Measurements from ENCODE around the gene MLLT10. TPM values are rescaled to one million over a fixed set of nuclear protein-coding genes. Genes with fewer than 3 reads are reported as not detected.
A peak's percentile ranks its signal among the peaks of the same experiment; 100 is the strongest.

MLLT10 gene
- total RNA-seq, 1 donor from 2014 or later: 61.3 TPM

DNA sequence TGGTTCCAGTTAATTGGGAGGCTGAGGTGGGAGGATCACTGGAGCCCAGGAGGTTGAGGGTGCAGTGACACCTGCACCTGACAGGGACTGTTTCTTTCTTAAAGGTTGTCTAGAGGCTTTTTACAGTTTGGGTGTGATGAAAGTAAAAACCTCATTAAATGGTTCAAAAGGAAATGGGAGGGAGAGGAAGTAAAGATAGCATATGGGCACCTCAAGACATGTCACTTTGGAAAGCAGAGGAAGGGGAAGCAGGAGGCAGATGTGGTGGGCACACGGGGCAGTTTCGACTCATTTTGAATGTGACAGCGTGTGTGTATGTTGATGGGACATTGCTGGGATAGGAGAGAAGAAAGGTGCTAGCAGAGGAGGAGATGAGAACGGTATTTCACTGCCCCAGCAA lies 203.1 kb downstream of the MLLT10 start:
- Mint-ChIP-seq H3K4me1 (peaks cover 45% of the 10 kb centered on the region), H3K36me3 (peaks cover 53% of the 10 kb centered on the region), H3K27me3 (ENCODE audit: insufficient read depth, low read depth) (peaks cover 3% of the 10 kb centered on the region), H3K9me3 (no peaks in the 10 kb centered on the region), H3K4me3 (no peak overlapping the region), H3K27ac (no peak overlapping the region)
- no peak overlapping the region for H3K27ac ChIP-seq
- no peak overlapping the region for H3K4me3 ChIP-seq
- peaks cover 32% of the 10 kb centered on the region for H3K36me3 ChIP-seq
- H3K9ac ChIP-seq: no peak overlapping the region
- TF ChIP-seq EZH2 (IDR thresholded peaks at IDR 0.05) (no peak), EZH2phosphoT487 (IDR thresholded peaks at IDR 0.05) (no peak)
- TF ChIP-seq, protein P1, sequence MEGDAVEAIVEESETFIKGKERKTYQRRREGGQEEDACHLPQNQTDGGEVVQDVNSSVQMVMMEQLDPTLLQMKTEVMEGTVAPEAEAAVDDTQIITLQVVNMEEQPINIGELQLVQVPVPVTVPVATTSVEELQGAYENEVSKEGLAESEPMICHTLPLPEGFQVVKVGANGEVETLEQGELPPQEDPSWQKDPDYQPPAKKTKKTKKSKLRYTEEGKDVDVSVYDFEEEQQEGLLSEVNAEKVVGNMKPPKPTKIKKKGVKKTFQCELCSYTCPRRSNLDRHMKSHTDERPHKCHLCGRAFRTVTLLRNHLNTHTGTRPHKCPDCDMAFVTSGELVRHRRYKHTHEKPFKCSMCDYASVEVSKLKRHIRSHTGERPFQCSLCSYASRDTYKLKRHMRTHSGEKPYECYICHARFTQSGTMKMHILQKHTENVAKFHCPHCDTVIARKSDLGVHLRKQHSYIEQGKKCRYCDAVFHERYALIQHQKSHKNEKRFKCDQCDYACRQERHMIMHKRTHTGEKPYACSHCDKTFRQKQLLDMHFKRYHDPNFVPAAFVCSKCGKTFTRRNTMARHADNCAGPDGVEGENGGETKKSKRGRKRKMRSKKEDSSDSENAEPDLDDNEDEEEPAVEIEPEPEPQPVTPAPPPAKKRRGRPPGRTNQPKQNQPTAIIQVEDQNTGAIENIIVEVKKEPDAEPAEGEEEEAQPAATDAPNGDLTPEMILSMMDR (IDR thresholded peaks at IDR 0.05): no peak
- H3K4me2 ChIP-seq: no peak overlapping the region
- no peaks in the 10 kb centered on the region for H3K27me3 ChIP-seq
- H3F3A ChIP-seq (ENCODE audit: low read depth): peaks cover 24% of the 10 kb centered on the region
- no peak overlapping the region for H2AFZ ChIP-seq (replicated peaks)
- H3K9me3 ChIP-seq (ENCODE audit: low read depth): no peaks in the 10 kb centered on the region
- peaks cover 35% of the 10 kb centered on the region for H4K20me1 ChIP-seq (ENCODE audit: low read depth)
- peaks cover 45% of the 10 kb centered on the region for H3K79me2 ChIP-seq (ENCODE audit: low read depth)
- DNase-seq (ENCODE audit: low spot score): no peak
- H3K4me1 ChIP-seq: peaks cover 20% of the 10 kb centered on the region

DNA sequence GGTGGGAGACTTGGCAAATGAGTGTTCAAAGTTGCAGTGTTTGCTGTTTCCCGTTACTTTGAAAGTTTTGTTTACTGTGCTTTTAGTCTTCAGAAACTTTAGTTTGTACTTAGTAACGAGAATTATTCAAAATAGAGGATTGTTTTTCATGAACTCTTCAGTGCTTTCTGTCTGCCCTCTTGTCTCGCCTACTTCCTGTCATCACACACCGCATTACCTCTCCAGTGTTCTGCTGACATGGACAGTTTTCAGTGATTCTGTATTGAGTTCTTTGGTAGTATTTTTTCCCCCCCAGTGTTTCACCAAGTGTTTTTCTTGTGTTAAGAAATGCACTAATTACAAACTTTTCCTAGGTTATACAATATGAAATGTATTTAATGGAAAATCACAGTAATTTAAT lies 207.0 kb downstream of the MLLT10 start:
- Mint-ChIP-seq H3K9me3 (no peaks in the 10 kb centered on the region), H3K4me3 (no peak overlapping the region), H3K27me3 (ENCODE audit: insufficient read depth, low read depth) (peaks cover 5% of the 10 kb centered on the region), H3K4me1 (peaks cover 36% of the 10 kb centered on the region), H3K36me3 (peaks cover 63% of the 10 kb centered on the region), H3K27ac (no peak overlapping the region)
- H2AFZ ChIP-seq (replicated peaks): no peak overlapping the region
- peaks cover 11% of the 10 kb centered on the region for H3K36me3 ChIP-seq
- H3K4me1 ChIP-seq: no peaks in the 10 kb centered on the region
- H3K9ac ChIP-seq: no peak overlapping the region
- H3F3A ChIP-seq (ENCODE audit: low read depth): peaks cover 14% of the 10 kb centered on the region
- no peak overlapping the region for H3K4me2 ChIP-seq
- H4K20me1 ChIP-seq (ENCODE audit: low read depth): peaks cover 1% of the 10 kb centered on the region
- no peak overlapping the region for H3K27ac ChIP-seq
- no peak for DNase-seq (ENCODE audit: low spot score)
- no peaks in the 10 kb centered on the region for H3K9me3 ChIP-seq (ENCODE audit: low read depth)
- peaks cover 8% of the 10 kb centered on the region for H3K79me2 ChIP-seq (ENCODE audit: low read depth)
- H3K27me3 ChIP-seq: no peaks in the 10 kb centered on the region
- no peak for TF ChIP-seq EZH2 (IDR thresholded peaks at IDR 0.05)
- no peak overlapping the region for H3K4me3 ChIP-seq

DNA sequence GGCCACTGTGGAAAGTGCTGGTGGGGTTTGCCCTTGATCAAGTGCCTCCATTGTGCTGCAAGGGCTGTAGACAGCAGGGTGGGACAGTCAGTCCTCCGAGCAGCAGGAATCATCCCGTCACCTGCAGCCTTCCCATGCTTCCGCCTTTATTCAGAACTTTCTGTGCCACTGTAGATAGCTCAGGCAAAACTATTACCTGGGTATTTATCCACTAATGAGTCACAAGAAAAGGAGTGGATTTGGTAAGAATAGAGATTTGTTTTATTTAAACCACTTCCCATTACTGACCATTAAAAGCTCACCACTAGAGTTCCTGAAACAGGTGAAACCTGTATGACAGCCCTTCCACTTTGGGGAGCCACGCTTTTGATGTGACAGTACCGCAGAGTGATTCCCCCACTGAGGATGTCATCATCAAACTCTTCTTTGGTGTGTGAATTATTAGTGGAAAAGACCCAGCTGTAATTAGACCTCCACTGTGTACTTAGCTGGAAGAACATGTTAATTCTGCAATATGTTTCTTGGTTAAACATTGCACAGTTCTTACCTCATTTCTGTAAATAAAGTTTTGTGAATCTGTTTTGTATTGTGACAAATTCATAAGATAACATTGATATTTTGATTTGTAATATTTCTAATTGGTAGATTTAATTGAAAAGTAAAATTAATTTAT lies 208.8 kb downstream of the MLLT10 start:
- no peaks in the 10 kb centered on the region for H4K20me1 ChIP-seq (ENCODE audit: low read depth)
- TF ChIP-seq EZH2phosphoT487 (IDR thresholded peaks at IDR 0.05) (no peak), EZH2 (IDR thresholded peaks at IDR 0.05) (no peak)
- TF ChIP-seq, protein P1 (IDR thresholded peaks at IDR 0.05): no peak
- no peak overlapping the region for H3K4me3 ChIP-seq
- no peaks in the 10 kb centered on the region for H3K9me3 ChIP-seq (ENCODE audit: low read depth)
- no peak overlapping the region for H3K27ac ChIP-seq
- H3K79me2 ChIP-seq (ENCODE audit: low read depth): no peaks in the 10 kb centered on the region
- Mint-ChIP-seq H3K36me3 (peaks cover 56% of the 10 kb centered on the region), H3K9me3 (no peaks in the 10 kb centered on the region), H3K4me3 (no peak overlapping the region), H3K27ac (no peak overlapping the region), H3K4me1 (peaks cover 31% of the 10 kb centered on the region), H3K27me3 (ENCODE audit: insufficient read depth, low read depth) (peaks cover 2% of the 10 kb centered on the region)
- H3K4me2 ChIP-seq: no peak overlapping the region
- H3K36me3 ChIP-seq: peaks cover 11% of the 10 kb centered on the region
- H3F3A ChIP-seq (ENCODE audit: low read depth): peaks cover 19% of the 10 kb centered on the region
- H3K27me3 ChIP-seq: no peaks in the 10 kb centered on the region
- no peaks in the 10 kb centered on the region for H3K4me1 ChIP-seq
- no peak overlapping the region for H3K9ac ChIP-seq
- H2AFZ ChIP-seq (replicated peaks): no peak overlapping the region
- DNase-seq (ENCODE audit: low spot score): no peak

DNA sequence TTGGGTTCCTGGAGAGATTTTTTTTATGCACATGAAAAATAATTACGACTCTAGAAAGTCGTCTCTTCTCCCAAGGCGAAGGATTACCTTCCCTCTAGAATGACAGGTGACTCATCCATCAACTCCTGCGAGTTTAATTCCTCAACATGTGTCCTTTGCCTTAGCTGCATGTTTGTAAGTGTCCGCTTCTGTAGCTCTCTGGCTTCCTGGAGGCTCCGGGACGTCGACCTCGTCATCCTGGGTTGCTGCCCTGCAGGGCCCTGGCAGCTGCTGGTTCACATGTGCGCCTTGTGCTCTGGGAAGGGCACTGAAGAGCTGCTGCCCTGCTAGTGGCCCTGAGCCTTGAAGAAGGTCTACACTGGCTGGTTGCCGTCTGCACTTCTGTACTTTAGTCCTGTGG lies 210.2 kb downstream of the MLLT10 start:
- peaks cover 11% of the 10 kb centered on the region for H3K36me3 ChIP-seq

More for the DNA sequence above, 210.2 kb downstream of the MLLT10 start:
- Histone ChIP-seq H3K4me1 (no peaks in the 10 kb centered on the region), H3K4me2 (no peak overlapping the region), H3K27me3 (no peaks in the 10 kb centered on the region), H3K4me3 (no peak overlapping the region), H4K20me1 (ENCODE audit: low read depth) (no peaks in the 10 kb centered on the region), H3K9me3 (ENCODE audit: low read depth) (no peaks in the 10 kb centered on the region), H3K27ac (no peak overlapping the region), H3K79me2 (ENCODE audit: low read depth) (no peaks in the 10 kb centered on the region), H3K9ac (no peak overlapping the region), H2AFZ (replicated peaks) (no peak overlapping the region), H3F3A (ENCODE audit: low read depth) (peaks cover 19% of the 10 kb centered on the region)
- peak overlapping the region; percentile 35 for H3K27ac Mint-ChIP-seq
- H3K9me3 Mint-ChIP-seq: no peaks in the 10 kb centered on the region
- peaks cover 46% of the 10 kb centered on the region for H3K36me3 Mint-ChIP-seq
- peaks cover 4% of the 10 kb centered on the region for H3K27me3 Mint-ChIP-seq (ENCODE audit: insufficient read depth, low read depth)
- peaks cover 29% of the 10 kb centered on the region for H3K4me1 Mint-ChIP-seq
- no peak overlapping the region for H3K4me3 Mint-ChIP-seq
- DNase-seq (ENCODE audit: low spot score): no peak
- no peak for TF ChIP-seq EZH2 (IDR thresholded peaks at IDR 0.05)
- TF ChIP-seq, protein P1 (IDR thresholded peaks at IDR 0.05): no peak
- no peak for TF ChIP-seq EZH2phosphoT487 (IDR thresholded peaks at IDR 0.05)

All from neural progenitor cell (in vitro differentiated cells).